Calu3 (cell line): ENCODE results near the gene VIT. TPM values are rescaled to one million over a fixed set of nuclear protein-coding genes. Genes with fewer than 3 reads are reported as not detected.

Experiments
- BruUV-seq: library from RNA; stranded (reverse); fragments of 400-500 nt; replicated peaks from 2 replicates; lab custom pipeline; 2021; lab: Mats Ljungman, UMichigan
- CTCF ChIA-PET: fragments of 300-600 bp; sonication (Branson Sonifier 250); formaldehyde crosslinking; loops from one replicate; lab custom pipeline; 2022; ENCODE audit warnings: antibody characterized with exemption; lab: Charles Lee
- DNase-seq: peaks from one replicate; pipeline ENCODE4 v3.0.0; 2022
- H3K27ac Mint-ChIP-seq: one replicate; pipeline ENCODE4 v1.8.0; 2022; ENCODE audit warnings: mixed read lengths; ENCODE audit not compliant: unreplicated experiment
- H3K27me3 Mint-ChIP-seq: one replicate; pipeline ENCODE4 v1.8.0; 2022; ENCODE audit warnings: mixed read lengths; ENCODE audit not compliant: unreplicated experiment
- H3K36me3 Mint-ChIP-seq: one replicate; pipeline ENCODE4 v1.8.0; 2022; ENCODE audit warnings: mild to moderate bottlenecking, moderate library complexity, mixed read lengths; ENCODE audit not compliant: insufficient read depth, unreplicated experiment
- H3K4me1 Mint-ChIP-seq: one replicate; pipeline ENCODE4 v1.8.0; 2022; ENCODE audit warnings: mild to moderate bottlenecking, low read depth, mixed read lengths; ENCODE audit not compliant: unreplicated experiment
- H3K4me3 Mint-ChIP-seq: one replicate; pipeline ENCODE4 v1.8.0; 2022; ENCODE audit warnings: mild to moderate bottlenecking, low read depth, moderate library complexity, mixed read lengths; ENCODE audit not compliant: unreplicated experiment
- H3K9me3 Mint-ChIP-seq: one replicate; pipeline ENCODE4 v1.8.0; 2022; ENCODE audit warnings: low read depth, mixed read lengths; ENCODE audit not compliant: unreplicated experiment
- CTCF ChIP-seq: fragments of 200-600 bp; IDR thresholded peaks from one replicate; pipeline ENCODE4 v1.8.0; 2022; ENCODE audit warnings: antibody characterized with exemption; ENCODE audit not compliant: unreplicated experiment
- intact Hi-C: fragments of 100-400 bp; cut with micrococcal nuclease; formaldehyde crosslinking; loops from one replicate; pipeline ENCODE4 v1.10.0; 2022; ENCODE audit not compliant: unreplicated experiment
- total RNA-seq: library from RNA; stranded (reverse); gene quantifications from 2 replicates; pipeline ENCODE4 v1.2.3, GENCODE V29; 2022

VIT gene
- total RNA-seq, 1 experiment from 2014 or later, result not detected

- no peaks in the 10 kb centered on the region for H3K9me3 Mint-ChIP-seq
- no peaks in the 10 kb centered on the region for H3K36me3 Mint-ChIP-seq
- H3K27me3 Mint-ChIP-seq, result peaks cover 28% of the 10 kb centered on the region
- BruUV-seq, result no TSS peak
- H3K4me1 Mint-ChIP-seq, result no peaks in the 10 kb centered on the region
- H3K27ac Mint-ChIP-seq, result no peak overlapping the region
- intact Hi-C loops, result no loop called here
- no peak overlapping the region for H3K4me3 Mint-ChIP-seq
- CTCF ChIA-PET, result interaction anchor here (0.7 kb wide), 1 partner anchor 12 kb away, joined by 3 read pairs; no protein-coding TSS in a partner anchor
- DNase-seq, result no peak
- TF ChIP-seq CTCF, result no peak
Measured at GRCh38 chr2:36797324-36798070, 101.0 kb downstream of the VIT start.

- DNase-seq, result no peak
- TF ChIP-seq CTCF, result no peak
- CTCF ChIA-PET, result no interaction called here
- Mint-ChIP-seq H3K9me3 (no peaks in the 10 kb centered on the region), H3K27me3 (peaks cover 28% of the 10 kb centered on the region), H3K4me1 (no peaks in the 10 kb centered on the region), H3K27ac (no peak overlapping the region), H3K4me3 (no peak overlapping the region), H3K36me3 (no peaks in the 10 kb centered on the region)
- intact Hi-C loops, result no loop called here
- BruUV-seq, result no TSS peak
Measured at GRCh38 chr2:36798724-36799123, 102.2 kb downstream of the VIT start.

GRCh38 chr2:36800381-36800780, 103.9 kb downstream of the VIT start:
- TF ChIP-seq CTCF, result no peak

GRCh38 chr2:36801088-36801487, 104.6 kb downstream of the VIT start:
- CTCF ChIA-PET, result interaction anchor here (0.7 kb wide), 1 partner anchor 26 kb away, joined by 3 read pairs; no protein-coding TSS in a partner anchor
- Mint-ChIP-seq H3K4me3 (no peak overlapping the region), H3K36me3 (no peaks in the 10 kb centered on the region), H3K27ac (no peak overlapping the region), H3K9me3 (no peaks in the 10 kb centered on the region), H3K4me1 (no peaks in the 10 kb centered on the region), H3K27me3 (peaks cover 37% of the 10 kb centered on the region)
- no peak for TF ChIP-seq CTCF
- intact Hi-C loops, result no loop called here
- no TSS peak for BruUV-seq
- DNase-seq, result no peak

More at GRCh38 chr2:36800381-36800780, 103.9 kb downstream of the VIT start:
- no peak for DNase-seq
- BruUV-seq, result no TSS peak
- H3K27me3 Mint-ChIP-seq, result peaks cover 30% of the 10 kb centered on the region
- H3K4me3 Mint-ChIP-seq, result no peak overlapping the region
- no peak overlapping the region for H3K27ac Mint-ChIP-seq
- CTCF ChIA-PET, result no interaction called here
- intact Hi-C loops, result no loop called here
- no peaks in the 10 kb centered on the region for H3K4me1 Mint-ChIP-seq
- H3K9me3 Mint-ChIP-seq, result no peaks in the 10 kb centered on the region
- H3K36me3 Mint-ChIP-seq, result no peaks in the 10 kb centered on the region
